ENCODE data around the gene MRPL14. TPM values are rescaled to one million over a fixed set of nuclear protein-coding genes. Genes with fewer than 3 reads are reported as not detected.

The MRPL14 gene
- total and polyA plus RNA-seq, 9 of the 15 experiments (the other 6 are each of a cell fraction or from before 2014, with no cell fraction given) = 126 to 424 (median 165) TPM

GRCh38 chr6:44073612-44074438 is 53.4 kb downstream of the MRPL14 start (continued):
- TF ChIP-seq ZNF592 (IDR thresholded peaks at IDR 0.05) = no peak
- TF ChIP-seq LEF1 (IDR thresholded peaks at IDR 0.05) = no peak
- TF ChIP-seq ZKSCAN1 (IDR thresholded peaks at IDR 0.05; ENCODE audit: low read depth, low read length) = no peak
- peak; percentile 43 for TF ChIP-seq EGR1 (conservative IDR thresholded peaks at IDR 0.05)
- 0 out of 2 replicates have a peak, but pooled peaks have one; percentile 42 for TF ChIP-seq ZNF263 (CRISPR knock-in tag; IDR thresholded peaks at IDR 0.05; ENCODE audit: borderline replicate concordance)
- TF ChIP-seq MYNN (IDR thresholded peaks at IDR 0.05) = no peak
- TF ChIP-seq MYNN (CRISPR knock-in tag; IDR thresholded peaks at IDR 0.05) = no peak
- TF ChIP-seq USF2 (CRISPR knock-in tag; IDR thresholded peaks at IDR 0.05) = no peak
- no peak for TF ChIP-seq TBL1XR1 (IDR thresholded peaks at IDR 0.05; ENCODE audit: low read length in 2 of 2)
- no peak for TF ChIP-seq TRIM24 (IDR thresholded peaks at IDR 0.05)
- TF ChIP-seq CBFA2T3 (IDR thresholded peaks at IDR 0.05) = no peak
- no peak for TF ChIP-seq SMAD4 (CRISPR knock-in tag; conservative IDR thresholded peaks at IDR 0.05)
- no peak for TF ChIP-seq ZNF217 (CRISPR knock-in tag; IDR thresholded peaks at IDR 0.05)
- TF ChIP-seq BRD9 (IDR thresholded peaks at IDR 0.05; ENCODE audit: low read depth, partially characterized antibody) = peak; percentile 57
- no peak for TF ChIP-seq ZNF280A (IDR thresholded peaks at IDR 0.05; ENCODE audit: low read depth, partially characterized antibody)
- TF ChIP-seq PHTF2 (CRISPR knock-in tag; IDR thresholded peaks at IDR 0.05) = no peak
- no peak for TF ChIP-seq SIN3B (IDR thresholded peaks at IDR 0.05; ENCODE audit: low read depth)
- TF ChIP-seq MECOM (CRISPR knock-in tag; IDR thresholded peaks at IDR 0.05) = no peak
- no peak for TF ChIP-seq TCF7 (IDR thresholded peaks at IDR 0.05; ENCODE audit: borderline replicate concordance)
- 0 out of 2 replicates have a peak, but pooled peaks have one; percentile 5 for TF ChIP-seq RAD51 (IDR thresholded peaks at IDR 0.05; ENCODE audit: borderline replicate concordance, low read depth)
- TF ChIP-seq RUNX1 (IDR thresholded peaks at IDR 0.05; ENCODE audit: low read depth) = no peak; the same call in 1 of the 2 replicates
- no peak for TF ChIP-seq PURB (CRISPR knock-in tag; IDR thresholded peaks at IDR 0.05; ENCODE audit: low read depth)
- 0 out of 2 replicates have a peak, but pooled peaks have one; percentile 68 for TF ChIP-seq ERF (CRISPR knock-in tag; IDR thresholded peaks at IDR 0.05)
- no peak for TF ChIP-seq ETS2 (tag; IDR thresholded peaks at IDR 0.05; ENCODE audit: borderline replicate concordance, poor library complexity, severe bottlenecking)
- peak; percentile 17; the same call in 1 of the 2 replicates for TF ChIP-seq CBFB (CRISPR knock-in tag; IDR thresholded peaks at IDR 0.05)

Data from K562 (cell line).